Right ventricle myocardium superior (tissue), 1 donor: Measurements from ENCODE around the gene PADI3. TPM values are rescaled to one million over a fixed set of nuclear protein-coding genes. Genes with fewer than 3 reads are reported as not detected.

Experiments
- ATAC-seq: fragments of 200-7000 bp; cut with Tn5 transposase; one replicate; pipeline ENCODE4 v1.9.1; 2020; ENCODE audit warnings: mild to moderate bottlenecking; ENCODE audit not compliant: poor library complexity
- DNase-seq: peaks from one replicate; pipeline ENCODE4 v3.0.0-alpha.2; 2020
- intact Hi-C: fragments of 100-400 bp; cut with DNase I; formaldehyde crosslinking; loops from one replicate; pipeline ENCODE4 v1.11.2; 2022
- long read RNA-seq: library from polyadenylated mRNA; unstranded; transcript quantifications from one replicate; pipeline ENCODE4 v2.0.0, GENCODE V29; 2021
- total RNA-seq: library from RNA; stranded (reverse); fragmentation: NEBNext Ultra II Directional; extraction: Animal tissue kit (Norgen Biotek cat#: 25700); gene quantifications from one replicate; pipeline ENCODE4 v1.2.1, GENCODE V29; 2021
- donor health status: DM: no; HTN: yes; CAD: no; lungs with severe emphysema.

Gene PADI3
- not detected for total RNA-seq
- long read RNA-seq = 0 reads

GRCh38 chr1:17248781-17249180, at the start of gene PADI3:
PADI3 (plus strand) TSS chr1:17249098; CDS start chr1:17249138, 40 bp downstream.
- intact Hi-C loops = no loop called here
- ATAC-seq = no peak

GRCh38 chr1:17199267-17200044, 49.4 kb upstream of the PADI3 start:
- no peak for DNase-seq
- ATAC-seq = no peak
- intact Hi-C loops = no loop called here

More at GRCh38 chr1:17248781-17249180, at the start of gene PADI3:
- DNase-seq = no peak

GRCh38 chr1:17200246-17200645, 48.7 kb upstream of the PADI3 start:
- no peak for ATAC-seq
- intact Hi-C loops = no loop called here
- no peak for DNase-seq

- intact Hi-C loops = no loop called here
- ATAC-seq (no peak), DNase-seq (no peak)
Observed at GRCh38 chr1:17200756-17201155, 48.1 kb upstream of the PADI3 start.

GRCh38 chr1:17201201-17202021, 47.5 kb upstream of the PADI3 start:
- no peak for DNase-seq
- ATAC-seq = no peak
- intact Hi-C loops = no loop called here

GRCh38 chr1:17204546-17205440, 44.1 kb upstream of the PADI3 start, which contains the start of gene PADI1:
PADI1 (plus strand) TSS chr1:17205128; CDS start chr1:17205218, 90 bp downstream.
- no peak for ATAC-seq
- intact Hi-C loops = no loop called here
- DNase-seq = no peak

- DNase-seq = no peak
- intact Hi-C loops = no loop called here
- no peak for ATAC-seq
Observed at GRCh38 chr1:17205652-17206051, 43.2 kb upstream of the PADI3 start.

- intact Hi-C loops = no loop called here
- ATAC-seq = no peak
- no peak for DNase-seq
Observed at GRCh38 chr1:17206196-17206595, 42.7 kb upstream of the PADI3 start.

GRCh38 chr1:17207046-17207445, 41.9 kb upstream of the PADI3 start:
- DNase-seq (peak; percentile 57), ATAC-seq (peak; percentile 34)
- intact Hi-C loops = no loop called here

GRCh38 chr1:17207540-17207939, 41.4 kb upstream of the PADI3 start:
- ATAC-seq = no peak
- intact Hi-C loops = no loop called here

GRCh38 chr1:17207966-17208418, 40.9 kb upstream of the PADI3 start:
- peak; percentile 6 for DNase-seq
- no peak for ATAC-seq

More at GRCh38 chr1:17207540-17207939, 41.4 kb upstream of the PADI3 start:
- DNase-seq = no peak

GRCh38 chr1:17208546-17208945, 40.4 kb upstream of the PADI3 start:
- intact Hi-C loops = no loop called here

More at GRCh38 chr1:17207966-17208418, 40.9 kb upstream of the PADI3 start:
- intact Hi-C loops = no loop called here

GRCh38 chr1:17209430-17209829, 39.5 kb upstream of the PADI3 start:
- ATAC-seq = no peak
- no peak for DNase-seq
- intact Hi-C loops = no loop called here

More at GRCh38 chr1:17208546-17208945, 40.4 kb upstream of the PADI3 start:
- DNase-seq (no peak), ATAC-seq (no peak)

- intact Hi-C loops = no loop called here
- ATAC-seq (no peak), DNase-seq (no peak)
Observed at GRCh38 chr1:17210176-17210575, 38.7 kb upstream of the PADI3 start.

GRCh38 chr1:17211377-17211776, 37.5 kb upstream of the PADI3 start:
- intact Hi-C loops = no loop called here
- no peak for DNase-seq
- ATAC-seq = no peak

- ATAC-seq = no peak
- intact Hi-C loops = no loop called here
Observed at GRCh38 chr1:17212009-17212408, 36.9 kb upstream of the PADI3 start.

GRCh38 chr1:17212487-17213121, 36.3 kb upstream of the PADI3 start:
- intact Hi-C loops = no loop called here
- no peak for ATAC-seq
- DNase-seq = peak; percentile 60

More at GRCh38 chr1:17212009-17212408, 36.9 kb upstream of the PADI3 start:
- DNase-seq = no peak

- ATAC-seq = no peak
- intact Hi-C loops = no loop called here
- peak; percentile 13 for DNase-seq
Observed at GRCh38 chr1:17213148-17213781, 35.6 kb upstream of the PADI3 start.
